ENCODE data around the gene LCT. TPM values are rescaled to one million over a fixed set of nuclear protein-coding genes. Genes with fewer than 3 reads are reported as not detected.

Gene LCT
- total and polyA plus RNA-seq, 2 of the 13 experiments (the other 11 are each of a cell fraction or from before 2014, with no cell fraction given) = not detected

- TF ChIP-seq ASH2L (IDR thresholded peaks at IDR 0.05; ENCODE audit: insufficient read length, low read depth, low read length) (no peak), ZNF12 (CRISPR knock-in tag; IDR thresholded peaks at IDR 0.05) (no peak), MXI1 (IDR thresholded peaks at IDR 0.05; ENCODE audit: borderline replicate concordance, low read depth, low read length) (no peak), MED1 (CRISPR knock-in tag; IDR thresholded peaks at IDR 0.05) (no peak), HDAC6 (IDR thresholded peaks at IDR 0.05; ENCODE audit: low read depth, low read length) (no peak), SP2 (CRISPR knock-in tag; IDR thresholded peaks at IDR 0.05) (no peak), PAF1 (CRISPR knock-in tag; IDR thresholded peaks at IDR 0.05) (no peak), KDM2A (CRISPR knock-in tag; IDR thresholded peaks at IDR 0.05; ENCODE audit: borderline replicate concordance, low read depth) (peak; percentile 61), SSRP1 (CRISPR knock-in tag; IDR thresholded peaks at IDR 0.05) (no peak), ZNF318 (CRISPR knock-in tag; IDR thresholded peaks at IDR 0.05) (no peak), TBX2 (CRISPR knock-in tag; IDR thresholded peaks at IDR 0.05; ENCODE audit: borderline replicate concordance) (no peak), BRCA1 (CRISPR knock-in tag; IDR thresholded peaks at IDR 0.05) (no peak), BHLHE40 (IDR thresholded peaks at IDR 0.05; ENCODE audit: low read length) (peak; percentile 98), ATF4 (CRISPR knock-in tag; IDR thresholded peaks at IDR 0.05) (peak in 1 of 2 experiments; percentile 79; a peak in 2 of 4 replicates), RELA (CRISPR knock-in tag; IDR thresholded peaks at IDR 0.05) (no peak), NFKBIZ (CRISPR knock-in tag; IDR thresholded peaks at IDR 0.05) (no peak), SMAD1 (CRISPR knock-in tag; IDR thresholded peaks at IDR 0.05; ENCODE audit: borderline replicate concordance, low read depth) (peak; percentile 77; the same call in 1 of the 2 replicates), PHF5A (CRISPR knock-in tag; IDR thresholded peaks at IDR 0.05; ENCODE audit: low read depth, unreplicated experiment) (no peak), GATAD2A (CRISPR knock-in tag; IDR thresholded peaks at IDR 0.05) (0 out of 2 replicates have a peak, but pooled peaks have one; percentile 39), KDM5A (IDR thresholded peaks at IDR 0.05; ENCODE audit: borderline replicate concordance, low read length) (no peak), TP53 (CRISPR knock-in tag; conservative IDR thresholded peaks at IDR 0.05) (no peak), ATF3 (CRISPR knock-in tag; IDR thresholded peaks at IDR 0.05) (peak; percentile 58)
These were observed 39.3 kb downstream of the LCT start (continued) for GRCh38 chr2:135797497-135798274.

Measured in HepG2 (cell line).